ENCODE measurements around the gene TRPM8. TPM values are rescaled to one million over a fixed set of nuclear protein-coding genes. Genes with fewer than 3 reads are reported as not detected.

TRPM8 gene
- total and polyA plus RNA-seq, 2 experiments from 2014 or later = 0.11 to 0.14 TPM

DNA sequence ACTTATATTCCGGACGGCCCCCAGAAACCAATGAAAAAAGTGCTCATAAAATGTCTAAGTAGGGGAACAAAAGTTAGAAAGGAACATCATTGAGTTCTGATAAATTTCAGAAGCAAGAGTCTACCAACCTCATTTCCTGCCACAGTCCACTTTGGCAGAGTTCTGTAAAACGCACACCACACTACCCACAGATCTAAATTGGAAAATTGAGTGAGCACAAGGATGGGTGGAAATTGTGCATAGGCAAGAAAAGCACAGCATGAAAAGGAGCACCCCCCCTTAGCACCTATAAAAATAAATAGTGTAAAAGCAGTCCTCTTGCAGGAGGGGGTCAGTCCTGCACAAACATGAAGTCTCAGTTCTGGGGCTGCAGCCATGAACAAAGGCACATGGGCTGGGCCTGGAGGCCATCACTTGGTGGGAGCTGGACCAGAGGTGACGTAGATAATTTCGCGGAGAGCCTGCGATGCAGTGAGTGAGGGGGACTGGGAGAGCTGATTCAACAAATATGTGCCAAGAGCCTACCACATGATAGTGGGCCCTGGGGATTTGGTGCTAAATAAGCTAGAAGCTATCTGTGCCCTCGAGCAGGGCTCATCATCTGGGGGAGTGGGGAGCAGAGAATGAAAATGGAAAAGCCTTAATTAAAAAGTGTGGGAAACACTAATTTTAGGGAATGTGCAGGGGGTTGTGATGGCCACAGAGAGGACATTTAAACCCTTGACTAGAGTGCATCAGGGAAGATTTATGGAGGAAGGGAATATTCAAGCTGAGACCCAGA is 84.4 kb downstream of the TRPM8 start:
- DNase-seq (ENCODE audit: low spot score) (no peak), ATAC-seq (no peak)
- Histone ChIP-seq H3F3A (replicated peaks; ENCODE audit: low read depth) (no peaks in the 10 kb centered on the region), H2AFZ (no peak overlapping the region), H4K20me1 (replicated peaks; ENCODE audit: insufficient read depth) (no peaks in the 10 kb centered on the region), H3K27me3 (ENCODE audit: insufficient read depth) (no peaks in the 10 kb centered on the region), H3K4me1 (ENCODE audit: insufficient read depth) (peaks cover 8% of the 10 kb centered on the region; the same call in 1 of the 2 replicates), H3K4me3 (no peak overlapping the region), H3K4me2 (no peak overlapping the region), H3K36me3 (ENCODE audit: insufficient read depth) (no peaks in the 10 kb centered on the region), H3K9me2 (ENCODE audit: insufficient read depth) (no peaks in the 10 kb centered on the region), H3K27ac (ENCODE audit: low read depth) (no peak overlapping the region), H3K79me2 (replicated peaks; ENCODE audit: insufficient read depth) (no peaks in the 10 kb centered on the region)
- TF ChIP-seq, protein P1, sequence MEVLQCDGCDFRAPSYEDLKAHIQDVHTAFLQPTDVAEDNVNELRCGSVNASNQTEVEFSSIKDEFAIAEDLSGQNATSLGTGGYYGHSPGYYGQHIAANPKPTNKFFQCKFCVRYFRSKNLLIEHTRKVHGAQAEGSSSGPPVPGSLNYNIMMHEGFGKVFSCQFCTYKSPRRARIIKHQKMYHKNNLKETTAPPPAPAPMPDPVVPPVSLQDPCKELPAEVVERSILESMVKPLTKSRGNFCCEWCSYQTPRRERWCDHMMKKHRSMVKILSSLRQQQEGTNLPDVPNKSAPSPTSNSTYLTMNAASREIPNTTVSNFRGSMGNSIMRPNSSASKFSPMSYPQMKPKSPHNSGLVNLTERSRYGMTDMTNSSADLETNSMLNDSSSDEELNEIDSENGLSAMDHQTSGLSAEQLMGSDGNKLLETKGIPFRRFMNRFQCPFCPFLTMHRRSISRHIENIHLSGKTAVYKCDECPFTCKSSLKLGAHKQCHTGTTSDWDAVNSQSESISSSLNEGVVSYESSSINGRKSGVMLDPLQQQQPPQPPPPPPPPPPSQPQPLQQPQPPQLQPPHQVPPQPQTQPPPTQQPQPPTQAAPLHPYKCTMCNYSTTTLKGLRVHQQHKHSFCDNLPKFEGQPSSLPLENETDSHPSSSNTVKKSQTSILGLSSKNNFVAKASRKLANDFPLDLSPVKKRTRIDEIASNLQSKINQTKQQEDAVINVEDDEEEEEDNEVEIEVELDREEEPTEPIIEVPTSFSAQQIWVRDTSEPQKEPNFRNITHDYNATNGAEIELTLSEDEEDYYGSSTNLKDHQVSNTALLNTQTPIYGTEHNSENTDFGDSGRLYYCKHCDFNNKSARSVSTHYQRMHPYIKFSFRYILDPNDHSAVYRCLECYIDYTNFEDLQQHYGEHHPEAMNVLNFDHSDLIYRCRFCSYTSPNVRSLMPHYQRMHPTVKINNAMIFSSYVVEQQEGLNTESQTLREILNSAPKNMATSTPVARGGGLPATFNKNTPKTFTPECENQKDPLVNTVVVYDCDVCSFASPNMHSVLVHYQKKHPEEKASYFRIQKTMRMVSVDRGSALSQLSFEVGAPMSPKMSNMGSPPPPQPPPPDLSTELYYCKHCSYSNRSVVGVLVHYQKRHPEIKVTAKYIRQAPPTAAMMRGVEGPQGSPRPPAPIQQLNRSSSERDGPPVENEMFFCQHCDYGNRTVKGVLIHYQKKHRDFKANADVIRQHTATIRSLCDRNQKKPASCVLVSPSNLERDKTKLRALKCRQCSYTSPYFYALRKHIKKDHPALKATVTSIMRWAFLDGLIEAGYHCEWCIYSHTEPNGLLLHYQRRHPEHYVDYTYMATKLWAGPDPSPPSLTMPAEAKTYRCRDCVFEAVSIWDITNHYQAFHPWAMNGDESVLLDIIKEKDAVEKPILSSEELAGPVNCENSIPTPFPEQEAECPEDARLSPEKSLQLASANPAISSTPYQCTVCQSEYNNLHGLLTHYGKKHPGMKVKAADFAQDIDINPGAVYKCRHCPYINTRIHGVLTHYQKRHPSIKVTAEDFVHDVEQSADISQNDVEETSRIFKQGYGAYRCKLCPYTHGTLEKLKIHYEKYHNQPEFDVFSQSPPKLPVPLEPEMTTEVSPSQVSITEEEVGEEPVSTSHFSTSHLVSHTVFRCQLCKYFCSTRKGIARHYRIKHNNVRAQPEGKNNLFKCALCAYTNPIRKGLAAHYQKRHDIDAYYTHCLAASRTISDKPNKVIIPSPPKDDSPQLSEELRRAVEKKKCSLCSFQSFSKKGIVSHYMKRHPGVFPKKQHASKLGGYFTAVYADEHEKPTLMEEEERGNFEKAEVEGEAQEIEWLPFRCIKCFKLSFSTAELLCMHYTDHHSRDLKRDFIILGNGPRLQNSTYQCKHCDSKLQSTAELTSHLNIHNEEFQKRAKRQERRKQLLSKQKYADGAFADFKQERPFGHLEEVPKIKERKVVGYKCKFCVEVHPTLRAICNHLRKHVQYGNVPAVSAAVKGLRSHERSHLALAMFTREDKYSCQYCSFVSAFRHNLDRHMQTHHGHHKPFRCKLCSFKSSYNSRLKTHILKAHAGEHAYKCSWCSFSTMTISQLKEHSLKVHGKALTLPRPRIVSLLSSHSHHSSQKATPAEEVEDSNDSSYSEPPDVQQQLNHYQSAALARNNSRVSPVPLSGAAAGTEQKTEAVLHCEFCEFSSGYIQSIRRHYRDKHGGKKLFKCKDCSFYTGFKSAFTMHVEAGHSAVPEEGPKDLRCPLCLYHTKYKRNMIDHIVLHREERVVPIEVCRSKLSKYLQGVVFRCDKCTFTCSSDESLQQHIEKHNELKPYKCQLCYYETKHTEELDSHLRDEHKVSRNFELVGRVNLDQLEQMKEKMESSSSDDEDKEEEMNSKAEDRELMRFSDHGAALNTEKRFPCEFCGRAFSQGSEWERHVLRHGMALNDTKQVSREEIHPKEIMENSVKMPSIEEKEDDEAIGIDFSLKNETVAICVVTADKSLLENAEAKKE (CRISPR knock-in tag; IDR thresholded peaks at IDR 0.05) = no peak
- TF ChIP-seq POLR2AphosphoS5 (IDR thresholded peaks at IDR 0.05; ENCODE audit: low read depth) (no peak), STAT1 (IDR thresholded peaks at IDR 0.05; ENCODE audit: unreplicated experiment) (no peak), CTCF (conservative IDR thresholded peaks at IDR 0.05; ENCODE audit: low read depth in 2 of 2) (no peak), JUNB (IDR thresholded peaks at IDR 0.05; ENCODE audit: unreplicated experiment) (no peak), ZNF331 (CRISPR knock-in tag; IDR thresholded peaks at IDR 0.05; ENCODE audit: low read depth) (no peak), EZH2 (IDR thresholded peaks at IDR 0.05; ENCODE audit: low read depth, unreplicated experiment) (no peak), EZH2phosphoT487 (IDR thresholded peaks at IDR 0.05; ENCODE audit: unreplicated experiment) (no peak), ZNF114 (CRISPR knock-in tag; IDR thresholded peaks at IDR 0.05) (no peak)
- TF ChIP-seq, protein P2, sequence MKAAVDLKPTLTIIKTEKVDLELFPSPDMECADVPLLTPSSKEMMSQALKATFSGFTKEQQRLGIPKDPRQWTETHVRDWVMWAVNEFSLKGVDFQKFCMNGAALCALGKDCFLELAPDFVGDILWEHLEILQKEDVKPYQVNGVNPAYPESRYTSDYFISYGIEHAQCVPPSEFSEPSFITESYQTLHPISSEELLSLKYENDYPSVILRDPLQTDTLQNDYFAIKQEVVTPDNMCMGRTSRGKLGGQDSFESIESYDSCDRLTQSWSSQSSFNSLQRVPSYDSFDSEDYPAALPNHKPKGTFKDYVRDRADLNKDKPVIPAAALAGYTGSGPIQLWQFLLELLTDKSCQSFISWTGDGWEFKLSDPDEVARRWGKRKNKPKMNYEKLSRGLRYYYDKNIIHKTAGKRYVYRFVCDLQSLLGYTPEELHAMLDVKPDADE (IDR thresholded peaks at IDR 0.05) = no peak
- TF ChIP-seq, protein P3, sequence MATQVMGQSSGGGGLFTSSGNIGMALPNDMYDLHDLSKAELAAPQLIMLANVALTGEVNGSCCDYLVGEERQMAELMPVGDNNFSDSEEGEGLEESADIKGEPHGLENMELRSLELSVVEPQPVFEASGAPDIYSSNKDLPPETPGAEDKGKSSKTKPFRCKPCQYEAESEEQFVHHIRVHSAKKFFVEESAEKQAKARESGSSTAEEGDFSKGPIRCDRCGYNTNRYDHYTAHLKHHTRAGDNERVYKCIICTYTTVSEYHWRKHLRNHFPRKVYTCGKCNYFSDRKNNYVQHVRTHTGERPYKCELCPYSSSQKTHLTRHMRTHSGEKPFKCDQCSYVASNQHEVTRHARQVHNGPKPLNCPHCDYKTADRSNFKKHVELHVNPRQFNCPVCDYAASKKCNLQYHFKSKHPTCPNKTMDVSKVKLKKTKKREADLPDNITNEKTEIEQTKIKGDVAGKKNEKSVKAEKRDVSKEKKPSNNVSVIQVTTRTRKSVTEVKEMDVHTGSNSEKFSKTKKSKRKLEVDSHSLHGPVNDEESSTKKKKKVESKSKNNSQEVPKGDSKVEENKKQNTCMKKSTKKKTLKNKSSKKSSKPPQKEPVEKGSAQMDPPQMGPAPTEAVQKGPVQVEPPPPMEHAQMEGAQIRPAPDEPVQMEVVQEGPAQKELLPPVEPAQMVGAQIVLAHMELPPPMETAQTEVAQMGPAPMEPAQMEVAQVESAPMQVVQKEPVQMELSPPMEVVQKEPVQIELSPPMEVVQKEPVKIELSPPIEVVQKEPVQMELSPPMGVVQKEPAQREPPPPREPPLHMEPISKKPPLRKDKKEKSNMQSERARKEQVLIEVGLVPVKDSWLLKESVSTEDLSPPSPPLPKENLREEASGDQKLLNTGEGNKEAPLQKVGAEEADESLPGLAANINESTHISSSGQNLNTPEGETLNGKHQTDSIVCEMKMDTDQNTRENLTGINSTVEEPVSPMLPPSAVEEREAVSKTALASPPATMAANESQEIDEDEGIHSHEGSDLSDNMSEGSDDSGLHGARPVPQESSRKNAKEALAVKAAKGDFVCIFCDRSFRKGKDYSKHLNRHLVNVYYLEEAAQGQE (IDR thresholded peaks at IDR 0.05; ENCODE audit: unreplicated experiment) = no peak
- H3K9me3 Mint-ChIP-seq = no peaks in the 10 kb centered on the region
- H3K27me3 Mint-ChIP-seq (ENCODE audit: insufficient read depth, low read depth, poor library complexity) = peaks cover 5% of the 10 kb centered on the region
- no peaks in the 10 kb centered on the region for H3K36me3 Mint-ChIP-seq (ENCODE audit: low read depth)
- peaks cover 12% of the 10 kb centered on the region; the same call in 1 of the 3 replicates for H3K4me1 Mint-ChIP-seq
- no peak overlapping the region for H3K27ac Mint-ChIP-seq
- H3K4me3 Mint-ChIP-seq = no peak overlapping the region

Measured in GM23338 (cell line).